GM23338 (cell line): ENCODE data around the gene FLNA. TPM values are rescaled to one million over a fixed set of nuclear protein-coding genes. Genes with fewer than 3 reads are reported as not detected.

Experiments
- ATAC-seq: fragments of 200-7000 bp; cut with Tn5 transposase; 3 replicates; pipeline ENCODE4 v1.9.1; 2020
- DNase-seq: peaks from one replicate; pipeline ENCODE4 v3.0.0-alpha.2; 2015; ENCODE audit warnings: low spot score
- H2AFZ ChIP-seq: fragments of 200-600 bp; sonication (generic); 2 replicates; pipeline ENCODE4 v1.8.0; 2016; ENCODE audit warnings: antibody characterized with exemption, mild to moderate bottlenecking, moderate library complexity
- H3F3A ChIP-seq: fragments of 200-600 bp; sonication (generic); replicated peaks from 2 replicates; pipeline ENCODE4 v1.8.0; 2017; ENCODE audit warnings: antibody characterized with exemption, mixed run types, low read depth
- H3K27ac ChIP-seq: fragments of 200-600 bp; sonication (generic); 2 replicates; pipeline ENCODE4 v1.6.1; 2016; ENCODE audit warnings: low read depth
- H3K27me3 ChIP-seq: fragments of 200-600 bp; sonication (generic); 2 replicates; pipeline ENCODE4 v1.8.0; 2016; ENCODE audit warnings: mild to moderate bottlenecking, mixed run types, moderate library complexity; ENCODE audit not compliant: insufficient read depth
- H3K36me3 ChIP-seq: fragments of 200-600 bp; sonication (generic); 2 replicates; pipeline ENCODE4 v1.8.0; 2016; ENCODE audit warnings: mild to moderate bottlenecking; ENCODE audit not compliant: insufficient read depth
- H3K4me1 ChIP-seq: fragments of 200-600 bp; sonication (generic); 2 replicates; pipeline ENCODE4 v1.8.0; 2016; ENCODE audit warnings: mild to moderate bottlenecking, moderate library complexity; ENCODE audit not compliant: insufficient read depth
- H3K4me2 ChIP-seq: fragments of 200-600 bp; sonication (generic); 2 replicates; pipeline ENCODE4 v1.7.1; 2017; ENCODE audit warnings: mixed run types
- H3K4me3 ChIP-seq: fragments of 200-600 bp; sonication (generic); 2 replicates; pipeline ENCODE4 v1.6.1; 2016; ENCODE audit warnings: mixed run types
- H3K79me2 ChIP-seq: fragments of 200-600 bp; sonication (generic); replicated peaks from 2 replicates; pipeline ENCODE4 v1.8.0; 2017; ENCODE audit warnings: mild to moderate bottlenecking; ENCODE audit not compliant: insufficient read depth
- H3K9me2 ChIP-seq: fragments of 200-600 bp; sonication (generic); 2 replicates; pipeline ENCODE4 v1.8.0; 2017; ENCODE audit not compliant: insufficient read depth
- H4K20me1 ChIP-seq: fragments of 200-600 bp; sonication (generic); replicated peaks from 2 replicates; pipeline ENCODE4 v1.8.0; 2017; ENCODE audit warnings: mild to moderate bottlenecking; ENCODE audit not compliant: insufficient read depth
- H3K27ac Mint-ChIP-seq: 2 replicates; pipeline ENCODE4 v1.8.0; 2020; ENCODE audit warnings: inconsistent platforms, mild to moderate bottlenecking, moderate library complexity, mixed read lengths
- H3K27me3 Mint-ChIP-seq: 3 replicates; pipeline ENCODE4 v1.8.0; 2022; ENCODE audit warnings: low read depth, mild to moderate bottlenecking, moderate library complexity, mixed read lengths, inconsistent platforms; ENCODE audit not compliant: insufficient read depth, poor library complexity
- H3K36me3 Mint-ChIP-seq: 3 replicates; pipeline ENCODE4 v1.8.0; 2021; ENCODE audit warnings: low read depth, mild to moderate bottlenecking, inconsistent platforms, moderate library complexity, mixed read lengths
- H3K4me1 Mint-ChIP-seq: 3 replicates; pipeline ENCODE4 v1.8.0; 2020; ENCODE audit warnings: mild to moderate bottlenecking, inconsistent platforms, mixed read lengths
- H3K4me3 Mint-ChIP-seq: 3 replicates; pipeline ENCODE4 v1.8.0; 2021; ENCODE audit warnings: moderate library complexity, mild to moderate bottlenecking, inconsistent platforms, mixed read lengths
- H3K9me3 Mint-ChIP-seq: 3 replicates; pipeline ENCODE4 v1.8.0; 2020; ENCODE audit warnings: moderate library complexity, mild to moderate bottlenecking, inconsistent platforms, mixed read lengths
- CREB1 ChIP-seq: fragments of 250-450 bp; sonication (Bioruptor Pico); IDR thresholded peaks from 2 replicates; pipeline ENCODE4 v1.5.0; 2020; ENCODE audit warnings: low read depth, mild to moderate bottlenecking, moderate library complexity
- ETS1 ChIP-seq: IDR thresholded peaks from 2 replicates; pipeline ENCODE4 v1.6.1; 2016; ENCODE audit warnings: antibody characterized with exemption
- EZH2 ChIP-seq: fragments of 200-600 bp; sonication (generic); IDR thresholded peaks from one replicate; pipeline ENCODE4 v1.8.0; 2017; ENCODE audit warnings: antibody characterized with exemption, mild to moderate bottlenecking, low read depth; ENCODE audit not compliant: unreplicated experiment
- EZH2phosphoT487 ChIP-seq: fragments of 200-600 bp; sonication (generic); IDR thresholded peaks from one replicate; pipeline ENCODE4 v1.8.1; 2018; ENCODE audit warnings: antibody characterized with exemption; ENCODE audit not compliant: unreplicated experiment
- JUNB ChIP-seq: IDR thresholded peaks from one replicate; pipeline ENCODE4 v1.6.1; 2016; ENCODE audit warnings: antibody characterized with exemption; ENCODE audit not compliant: unreplicated experiment
- NANOG ChIP-seq: IDR thresholded peaks from 2 replicates; pipeline ENCODE4 v1.6.1; 2016; ENCODE audit warnings: antibody characterized with exemption, borderline replicate concordance
- POLR2AphosphoS5 ChIP-seq: IDR thresholded peaks from 2 replicates; pipeline ENCODE4 v1.6.1; 2016; ENCODE audit warnings: antibody characterized with exemption, low read depth
- STAT1 ChIP-seq: IDR thresholded peaks from one replicate; pipeline ENCODE4 v1.6.1; 2016; ENCODE audit warnings: antibody characterized with exemption; ENCODE audit not compliant: unreplicated experiment
- ZNF114 ChIP-seq: fragments of 250-450 bp; sonication (Bioruptor Pico); IDR thresholded peaks from 2 replicates; pipeline ENCODE4 v1.5.0; 2020; ENCODE audit warnings: mild to moderate bottlenecking, moderate library complexity
- ZNF331 ChIP-seq: fragments of 250-450 bp; sonication (Bioruptor Pico); IDR thresholded peaks from 2 replicates; pipeline ENCODE4 v1.5.0; 2020; ENCODE audit warnings: low read depth, mild to moderate bottlenecking, moderate library complexity
- polyA plus RNA-seq: library from polyadenylated mRNA; unstranded; fragments of >200 nt; fragmentation: Nextera tagmentation; extraction: Ambion mirVana; gene quantifications from 2 replicates; pipeline ENCODE4 v1.2.1, GENCODE V29; 2016
- total RNA-seq: library from RNA; depleted of rRNA; stranded (reverse); fragments of >200 nt; shearing (Covaris generic); gene quantifications from 2 replicates; pipeline ENCODE4 v1.2.3, GENCODE V29; 2014
- TF ChIP-seq, protein P1 (sequence below): fragments of 250-450 bp; sonication (Bioruptor Pico); IDR thresholded peaks from 2 replicates; pipeline ENCODE4 v1.5.0; 2020; ENCODE audit warnings: mild to moderate bottlenecking, moderate library complexity
- TF ChIP-seq, protein P2 (sequence below), 2 experiments: fragments of 200-600 bp in 1 of 2; sonication (generic) in 1 of 2; conservative IDR thresholded peaks; 2 replicates each; pipeline versions ENCODE4 v1.5.1 to v1.6.1; 2016 to 2017; ENCODE audit warnings: antibody characterized with exemption in 2 of 2, low read depth in 2 of 2, mild to moderate bottlenecking in 2 of 2, moderate library complexity in 1 of 2
- TF ChIP-seq, protein P3 (sequence below): IDR thresholded peaks from one replicate; pipeline ENCODE4 v1.6.1; 2018; ENCODE audit warnings: antibody characterized with exemption; ENCODE audit not compliant: unreplicated experiment

Gene FLNA
- total and polyA plus RNA-seq, 2 experiments from 2014 or later, result 579 to 1,445 TPM

GRCh38 chrX:154403858-154404257 is 29.4 kb upstream of the FLNA start:
- H3K4me2 ChIP-seq, result no peak overlapping the region
- TF ChIP-seq POLR2AphosphoS5 (no peak), EZH2phosphoT487 (no peak), JUNB (no peak), EZH2 (no peak), STAT1 (no peak), ETS1 (no peak), CREB1 (no peak), ZNF114 (CRISPR knock-in tag) (no peak), NANOG (no peak), ZNF331 (CRISPR knock-in tag) (no peak)
- TF ChIP-seq, protein P1, sequence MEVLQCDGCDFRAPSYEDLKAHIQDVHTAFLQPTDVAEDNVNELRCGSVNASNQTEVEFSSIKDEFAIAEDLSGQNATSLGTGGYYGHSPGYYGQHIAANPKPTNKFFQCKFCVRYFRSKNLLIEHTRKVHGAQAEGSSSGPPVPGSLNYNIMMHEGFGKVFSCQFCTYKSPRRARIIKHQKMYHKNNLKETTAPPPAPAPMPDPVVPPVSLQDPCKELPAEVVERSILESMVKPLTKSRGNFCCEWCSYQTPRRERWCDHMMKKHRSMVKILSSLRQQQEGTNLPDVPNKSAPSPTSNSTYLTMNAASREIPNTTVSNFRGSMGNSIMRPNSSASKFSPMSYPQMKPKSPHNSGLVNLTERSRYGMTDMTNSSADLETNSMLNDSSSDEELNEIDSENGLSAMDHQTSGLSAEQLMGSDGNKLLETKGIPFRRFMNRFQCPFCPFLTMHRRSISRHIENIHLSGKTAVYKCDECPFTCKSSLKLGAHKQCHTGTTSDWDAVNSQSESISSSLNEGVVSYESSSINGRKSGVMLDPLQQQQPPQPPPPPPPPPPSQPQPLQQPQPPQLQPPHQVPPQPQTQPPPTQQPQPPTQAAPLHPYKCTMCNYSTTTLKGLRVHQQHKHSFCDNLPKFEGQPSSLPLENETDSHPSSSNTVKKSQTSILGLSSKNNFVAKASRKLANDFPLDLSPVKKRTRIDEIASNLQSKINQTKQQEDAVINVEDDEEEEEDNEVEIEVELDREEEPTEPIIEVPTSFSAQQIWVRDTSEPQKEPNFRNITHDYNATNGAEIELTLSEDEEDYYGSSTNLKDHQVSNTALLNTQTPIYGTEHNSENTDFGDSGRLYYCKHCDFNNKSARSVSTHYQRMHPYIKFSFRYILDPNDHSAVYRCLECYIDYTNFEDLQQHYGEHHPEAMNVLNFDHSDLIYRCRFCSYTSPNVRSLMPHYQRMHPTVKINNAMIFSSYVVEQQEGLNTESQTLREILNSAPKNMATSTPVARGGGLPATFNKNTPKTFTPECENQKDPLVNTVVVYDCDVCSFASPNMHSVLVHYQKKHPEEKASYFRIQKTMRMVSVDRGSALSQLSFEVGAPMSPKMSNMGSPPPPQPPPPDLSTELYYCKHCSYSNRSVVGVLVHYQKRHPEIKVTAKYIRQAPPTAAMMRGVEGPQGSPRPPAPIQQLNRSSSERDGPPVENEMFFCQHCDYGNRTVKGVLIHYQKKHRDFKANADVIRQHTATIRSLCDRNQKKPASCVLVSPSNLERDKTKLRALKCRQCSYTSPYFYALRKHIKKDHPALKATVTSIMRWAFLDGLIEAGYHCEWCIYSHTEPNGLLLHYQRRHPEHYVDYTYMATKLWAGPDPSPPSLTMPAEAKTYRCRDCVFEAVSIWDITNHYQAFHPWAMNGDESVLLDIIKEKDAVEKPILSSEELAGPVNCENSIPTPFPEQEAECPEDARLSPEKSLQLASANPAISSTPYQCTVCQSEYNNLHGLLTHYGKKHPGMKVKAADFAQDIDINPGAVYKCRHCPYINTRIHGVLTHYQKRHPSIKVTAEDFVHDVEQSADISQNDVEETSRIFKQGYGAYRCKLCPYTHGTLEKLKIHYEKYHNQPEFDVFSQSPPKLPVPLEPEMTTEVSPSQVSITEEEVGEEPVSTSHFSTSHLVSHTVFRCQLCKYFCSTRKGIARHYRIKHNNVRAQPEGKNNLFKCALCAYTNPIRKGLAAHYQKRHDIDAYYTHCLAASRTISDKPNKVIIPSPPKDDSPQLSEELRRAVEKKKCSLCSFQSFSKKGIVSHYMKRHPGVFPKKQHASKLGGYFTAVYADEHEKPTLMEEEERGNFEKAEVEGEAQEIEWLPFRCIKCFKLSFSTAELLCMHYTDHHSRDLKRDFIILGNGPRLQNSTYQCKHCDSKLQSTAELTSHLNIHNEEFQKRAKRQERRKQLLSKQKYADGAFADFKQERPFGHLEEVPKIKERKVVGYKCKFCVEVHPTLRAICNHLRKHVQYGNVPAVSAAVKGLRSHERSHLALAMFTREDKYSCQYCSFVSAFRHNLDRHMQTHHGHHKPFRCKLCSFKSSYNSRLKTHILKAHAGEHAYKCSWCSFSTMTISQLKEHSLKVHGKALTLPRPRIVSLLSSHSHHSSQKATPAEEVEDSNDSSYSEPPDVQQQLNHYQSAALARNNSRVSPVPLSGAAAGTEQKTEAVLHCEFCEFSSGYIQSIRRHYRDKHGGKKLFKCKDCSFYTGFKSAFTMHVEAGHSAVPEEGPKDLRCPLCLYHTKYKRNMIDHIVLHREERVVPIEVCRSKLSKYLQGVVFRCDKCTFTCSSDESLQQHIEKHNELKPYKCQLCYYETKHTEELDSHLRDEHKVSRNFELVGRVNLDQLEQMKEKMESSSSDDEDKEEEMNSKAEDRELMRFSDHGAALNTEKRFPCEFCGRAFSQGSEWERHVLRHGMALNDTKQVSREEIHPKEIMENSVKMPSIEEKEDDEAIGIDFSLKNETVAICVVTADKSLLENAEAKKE (CRISPR knock-in tag), result no peak
- TF ChIP-seq, protein P2, sequence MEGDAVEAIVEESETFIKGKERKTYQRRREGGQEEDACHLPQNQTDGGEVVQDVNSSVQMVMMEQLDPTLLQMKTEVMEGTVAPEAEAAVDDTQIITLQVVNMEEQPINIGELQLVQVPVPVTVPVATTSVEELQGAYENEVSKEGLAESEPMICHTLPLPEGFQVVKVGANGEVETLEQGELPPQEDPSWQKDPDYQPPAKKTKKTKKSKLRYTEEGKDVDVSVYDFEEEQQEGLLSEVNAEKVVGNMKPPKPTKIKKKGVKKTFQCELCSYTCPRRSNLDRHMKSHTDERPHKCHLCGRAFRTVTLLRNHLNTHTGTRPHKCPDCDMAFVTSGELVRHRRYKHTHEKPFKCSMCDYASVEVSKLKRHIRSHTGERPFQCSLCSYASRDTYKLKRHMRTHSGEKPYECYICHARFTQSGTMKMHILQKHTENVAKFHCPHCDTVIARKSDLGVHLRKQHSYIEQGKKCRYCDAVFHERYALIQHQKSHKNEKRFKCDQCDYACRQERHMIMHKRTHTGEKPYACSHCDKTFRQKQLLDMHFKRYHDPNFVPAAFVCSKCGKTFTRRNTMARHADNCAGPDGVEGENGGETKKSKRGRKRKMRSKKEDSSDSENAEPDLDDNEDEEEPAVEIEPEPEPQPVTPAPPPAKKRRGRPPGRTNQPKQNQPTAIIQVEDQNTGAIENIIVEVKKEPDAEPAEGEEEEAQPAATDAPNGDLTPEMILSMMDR (conservative IDR thresholded peaks at IDR 0.05; ENCODE audit: low read depth in 2 of 2), result no peak
- TF ChIP-seq, protein P3, sequence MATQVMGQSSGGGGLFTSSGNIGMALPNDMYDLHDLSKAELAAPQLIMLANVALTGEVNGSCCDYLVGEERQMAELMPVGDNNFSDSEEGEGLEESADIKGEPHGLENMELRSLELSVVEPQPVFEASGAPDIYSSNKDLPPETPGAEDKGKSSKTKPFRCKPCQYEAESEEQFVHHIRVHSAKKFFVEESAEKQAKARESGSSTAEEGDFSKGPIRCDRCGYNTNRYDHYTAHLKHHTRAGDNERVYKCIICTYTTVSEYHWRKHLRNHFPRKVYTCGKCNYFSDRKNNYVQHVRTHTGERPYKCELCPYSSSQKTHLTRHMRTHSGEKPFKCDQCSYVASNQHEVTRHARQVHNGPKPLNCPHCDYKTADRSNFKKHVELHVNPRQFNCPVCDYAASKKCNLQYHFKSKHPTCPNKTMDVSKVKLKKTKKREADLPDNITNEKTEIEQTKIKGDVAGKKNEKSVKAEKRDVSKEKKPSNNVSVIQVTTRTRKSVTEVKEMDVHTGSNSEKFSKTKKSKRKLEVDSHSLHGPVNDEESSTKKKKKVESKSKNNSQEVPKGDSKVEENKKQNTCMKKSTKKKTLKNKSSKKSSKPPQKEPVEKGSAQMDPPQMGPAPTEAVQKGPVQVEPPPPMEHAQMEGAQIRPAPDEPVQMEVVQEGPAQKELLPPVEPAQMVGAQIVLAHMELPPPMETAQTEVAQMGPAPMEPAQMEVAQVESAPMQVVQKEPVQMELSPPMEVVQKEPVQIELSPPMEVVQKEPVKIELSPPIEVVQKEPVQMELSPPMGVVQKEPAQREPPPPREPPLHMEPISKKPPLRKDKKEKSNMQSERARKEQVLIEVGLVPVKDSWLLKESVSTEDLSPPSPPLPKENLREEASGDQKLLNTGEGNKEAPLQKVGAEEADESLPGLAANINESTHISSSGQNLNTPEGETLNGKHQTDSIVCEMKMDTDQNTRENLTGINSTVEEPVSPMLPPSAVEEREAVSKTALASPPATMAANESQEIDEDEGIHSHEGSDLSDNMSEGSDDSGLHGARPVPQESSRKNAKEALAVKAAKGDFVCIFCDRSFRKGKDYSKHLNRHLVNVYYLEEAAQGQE, result no peak
- H3K27me3 Mint-ChIP-seq, result peaks cover 36% of the 10 kb centered on the region
- H3K27ac Mint-ChIP-seq, result no peak overlapping the region
- H3K9me2 ChIP-seq, result no peaks in the 10 kb centered on the region
- H3K9me3 Mint-ChIP-seq, result peaks cover 7% of the 10 kb centered on the region; the same call in 1 of the 3 replicates
- no peaks in the 10 kb centered on the region for H3K27me3 ChIP-seq
- no peak overlapping the region; the same call in 2 of the 3 replicates for H3K4me3 Mint-ChIP-seq
- no peak overlapping the region for H3K27ac ChIP-seq
- peaks cover 17% of the 10 kb centered on the region for H3K4me1 Mint-ChIP-seq
- no peak for DNase-seq
- no peaks in the 10 kb centered on the region for H4K20me1 ChIP-seq
- no peak overlapping the region for H3K4me3 ChIP-seq
- no peak for ATAC-seq
- H3F3A ChIP-seq, result peaks cover 21% of the 10 kb centered on the region
- no peak overlapping the region for H2AFZ ChIP-seq
- peaks cover 10% of the 10 kb centered on the region for H3K79me2 ChIP-seq
- H3K36me3 ChIP-seq, result peaks cover 4% of the 10 kb centered on the region; the same call in 1 of the 2 replicates
- peaks cover 27% of the 10 kb centered on the region for H3K36me3 Mint-ChIP-seq
- peaks cover 10% of the 10 kb centered on the region; the same call in 1 of the 2 replicates for H3K4me1 ChIP-seq
